Hindlimb muscle (tissue), 1 donor: ENCODE results near the gene PYHIN1. TPM values are rescaled to one million over a fixed set of nuclear protein-coding genes. Genes with fewer than 3 reads are reported as not detected.
A peak's percentile ranks its signal among the peaks of the same experiment; 100 is the strongest.
"Not testable (repeated sequence)": the region's sequence is repeated elsewhere in the genome, so short reads cannot be mapped to it uniquely, and the experiment has no call there.

Experiments used
- DNase-seq: peaks from one replicate; pipeline ENCODE4 v3.0.0-alpha.2; 2013
- polyA plus RNA-seq: library from polyadenylated mRNA; unstranded; fragments of 120-200 nt; gene quantifications from one replicate; pipeline ENCODE4 v1.2.1, GENCODE V29; 2013; ENCODE audit not compliant: insufficient read length

PYHIN1 gene
- polyA plus RNA-seq, 1 donor: 0.23 TPM

DNA sequence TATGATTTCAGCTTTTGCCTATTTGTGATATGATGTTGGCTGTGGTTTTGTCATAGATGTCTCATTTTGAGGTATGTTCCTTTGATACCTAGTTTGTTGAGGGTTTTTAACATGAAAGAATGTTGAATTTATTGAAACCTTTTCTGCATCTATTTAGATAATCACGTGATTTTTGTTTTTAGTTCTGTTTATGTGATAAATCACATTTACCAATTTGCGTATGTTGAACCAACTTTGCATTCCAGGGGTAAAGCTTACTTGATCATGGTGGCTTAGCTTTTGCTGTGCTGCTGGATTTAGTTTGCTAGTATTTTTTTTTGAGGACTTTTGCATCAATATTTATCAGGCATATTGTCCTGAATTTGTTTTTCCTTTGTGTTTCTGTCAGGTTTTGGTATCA, 51.9 kb downstream of the PYHIN1 start:
- DNase-seq: no peak

GRCh38 chr1:158984386-158984785, 53.0 kb downstream of the PYHIN1 start:
- DNase-seq: no peak

- DNase-seq: no peak
These were observed 58.1 kb downstream of the PYHIN1 start for GRCh38 chr1:158989424-158989823.

DNA sequence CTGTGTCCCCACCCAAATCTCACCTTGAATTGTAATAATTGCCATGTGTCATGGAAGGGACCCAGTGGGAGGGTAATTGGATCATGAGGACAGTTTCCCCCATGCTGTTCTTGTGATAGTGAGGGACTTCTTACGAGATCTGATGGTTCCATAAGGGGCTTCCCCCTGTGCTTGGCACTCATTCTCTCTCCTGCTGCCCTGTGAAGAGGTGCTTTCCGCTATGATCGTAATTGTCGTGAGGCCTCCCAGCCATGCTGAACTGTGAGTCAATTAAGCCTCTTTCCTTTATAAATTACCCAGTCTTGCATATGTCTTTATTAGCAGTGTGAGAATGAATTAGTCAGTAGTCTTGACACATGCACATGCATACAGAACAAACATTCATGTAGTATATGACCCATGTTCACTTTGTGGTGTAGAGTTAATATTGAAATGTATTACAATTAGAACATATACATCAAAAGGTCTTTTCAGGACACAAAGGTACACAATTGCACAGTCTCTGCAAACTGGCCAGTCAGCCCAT, 61.5 kb downstream of the PYHIN1 start:
- DNase-seq: no peak

DNA sequence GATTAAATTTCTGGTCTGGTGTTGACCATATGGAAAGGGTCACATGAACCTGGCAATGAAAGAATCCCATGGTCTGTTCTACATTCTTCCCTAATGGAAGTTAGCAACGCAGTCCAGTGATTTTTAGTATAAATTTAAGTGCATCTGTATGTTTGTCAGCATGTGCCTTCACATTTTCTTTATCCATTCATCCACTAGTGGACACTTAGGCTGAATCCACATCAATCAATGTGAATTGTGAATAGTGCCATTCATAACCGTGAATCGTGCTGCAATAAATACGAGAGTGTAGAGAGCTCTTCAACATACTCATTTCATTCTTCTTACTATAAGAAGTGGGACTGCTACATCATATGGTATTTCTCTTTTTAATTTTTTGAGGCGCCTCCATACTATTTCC, 65.6 kb downstream of the PYHIN1 start:
- DNase-seq: no peak

DNA sequence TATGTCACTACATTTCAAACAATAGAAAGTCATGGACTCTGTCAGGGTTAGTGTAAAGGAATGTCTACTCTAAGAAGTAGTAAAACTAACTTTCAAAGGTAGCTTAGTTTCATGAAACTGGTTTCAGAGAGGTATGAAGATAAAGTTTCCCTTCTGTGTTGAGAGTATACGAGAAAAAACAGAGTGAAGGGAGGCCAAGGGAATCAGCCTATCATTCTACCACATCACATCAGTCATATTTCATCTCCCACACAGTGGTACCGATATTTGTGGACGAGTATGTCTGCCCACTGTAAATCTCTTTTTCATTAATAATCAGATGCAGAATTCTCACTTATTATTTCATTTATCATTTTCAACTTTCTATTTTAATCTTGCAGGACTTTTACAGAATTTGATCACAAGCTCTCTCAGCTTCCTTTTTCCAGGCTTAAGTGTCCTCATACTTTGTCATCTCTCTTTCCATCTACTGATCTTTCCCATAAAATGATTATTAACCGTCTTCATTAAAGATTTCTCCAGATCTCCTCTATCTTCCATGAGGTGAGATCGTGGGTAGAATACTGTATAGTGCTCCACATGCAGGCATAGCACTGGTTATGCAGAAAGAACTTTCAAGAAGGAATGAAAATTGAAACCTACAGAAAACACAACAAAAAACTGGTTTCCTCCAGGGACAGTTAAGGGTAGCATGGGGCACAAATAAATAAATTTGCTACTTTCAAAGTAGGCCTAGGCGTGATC, 66.9 kb downstream of the PYHIN1 start:
- DNase-seq: no peak

DNA sequence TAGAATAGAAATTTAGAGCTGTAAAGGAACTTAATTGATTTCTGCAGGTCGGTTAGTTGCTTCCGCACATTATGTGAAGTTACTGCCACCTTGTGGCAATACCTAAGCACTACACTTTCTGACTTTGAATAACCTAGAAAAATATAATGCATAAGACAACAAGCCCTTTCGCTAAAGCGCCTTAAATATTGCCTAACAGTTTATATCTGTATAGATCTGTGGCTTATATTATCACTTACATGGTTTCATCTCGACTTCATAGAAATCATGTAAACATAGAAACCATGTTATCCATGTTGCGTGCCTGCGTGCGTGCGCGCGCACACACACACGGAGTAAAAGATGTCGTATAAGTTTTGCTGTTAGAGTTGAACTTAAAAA, 67.4 kb downstream of the PYHIN1 start:
- peak; percentile 74 for DNase-seq

- DNase-seq: peak; percentile 61
These were observed 68.1 kb downstream of the PYHIN1 start for GRCh38 chr1:158999316-159000069.

DNA sequence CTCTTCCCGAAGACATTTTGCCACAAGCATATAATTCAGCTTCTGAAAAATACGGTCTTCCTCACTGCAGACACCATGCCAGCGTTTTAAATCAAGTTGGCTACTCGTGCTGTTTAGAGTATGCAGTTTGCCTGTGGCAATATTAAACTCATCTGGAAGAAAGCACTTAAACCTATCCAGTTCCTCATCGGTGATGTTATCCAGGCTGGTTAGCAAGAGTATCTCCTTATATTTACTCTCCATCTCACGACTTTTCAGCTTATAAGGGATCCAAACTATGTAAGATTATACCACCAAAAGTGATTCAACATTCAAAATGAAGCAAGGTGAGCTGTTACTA, 68.7 kb downstream of the PYHIN1 start:
- DNase-seq: no peak

DNA sequence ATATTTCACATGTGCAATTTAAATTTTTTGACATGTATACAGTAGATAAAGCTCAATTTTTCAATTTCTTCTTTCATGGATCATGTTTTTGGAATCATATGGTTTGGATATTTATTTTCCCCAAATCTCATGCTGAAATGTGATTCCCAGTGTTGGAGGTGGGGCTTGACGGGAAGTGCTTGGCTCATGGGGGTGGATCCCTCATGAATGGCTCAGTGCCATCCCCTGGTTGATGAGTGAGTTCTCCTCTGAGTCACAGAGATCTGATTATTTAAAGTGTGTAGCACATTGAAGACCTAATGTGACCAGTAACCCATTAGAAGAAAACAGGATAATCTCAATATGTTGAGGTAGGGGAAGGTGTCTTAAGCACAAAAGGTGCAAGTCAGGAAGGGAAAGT, 69.3 kb downstream of the PYHIN1 start:
- peak; percentile 65 for DNase-seq

DNA sequence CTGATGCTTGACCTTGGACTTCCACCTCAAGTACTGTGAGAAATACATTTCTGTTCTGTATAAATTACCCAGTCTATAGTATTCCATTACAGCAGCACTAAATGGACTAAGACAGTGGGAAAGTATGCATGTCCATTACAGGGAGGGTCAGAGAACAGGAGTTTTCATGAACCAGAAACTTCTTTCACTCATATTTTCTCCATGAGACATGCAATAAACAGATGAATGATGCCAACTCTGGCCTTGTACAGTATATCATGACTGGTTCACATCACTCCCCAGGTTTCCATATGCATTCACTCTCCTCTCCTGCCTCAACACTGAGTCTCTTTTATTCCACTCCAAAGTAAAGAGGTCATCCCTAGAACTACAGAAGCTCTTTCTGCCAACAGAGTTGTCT, 73.8 kb downstream of the PYHIN1 start:
- no peak for DNase-seq

GRCh38 chr1:159005676-159006075, 74.3 kb downstream of the PYHIN1 start:
- DNase-seq: no peak

DNA sequence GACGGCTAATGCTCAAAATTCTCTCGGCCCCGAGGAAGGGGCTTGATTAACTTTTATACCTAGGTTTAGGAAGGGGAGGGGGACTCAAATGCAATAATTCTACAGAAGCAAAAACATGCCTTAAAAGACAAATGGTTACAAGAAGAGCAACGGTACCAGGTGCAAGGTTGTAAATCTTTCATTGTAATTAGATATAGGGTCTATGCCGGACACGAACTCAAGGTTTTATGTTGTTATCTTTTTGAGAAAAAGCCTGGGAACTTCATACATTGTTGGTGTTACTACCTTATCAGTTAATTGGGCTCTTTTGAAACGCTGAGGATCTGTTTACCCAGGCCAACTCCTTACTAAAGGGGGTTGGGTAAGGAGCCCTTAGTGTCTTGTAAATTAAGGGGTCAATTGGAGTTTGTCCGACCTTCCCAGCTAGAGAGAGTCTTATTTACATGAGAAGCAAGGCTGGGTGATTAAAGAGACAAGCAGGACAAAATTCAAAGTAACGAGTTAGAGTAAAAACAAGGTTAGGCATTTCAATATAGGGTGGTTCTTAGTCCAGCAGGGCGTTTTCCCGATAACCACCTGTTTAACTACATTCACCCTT, 75.0 kb downstream of the PYHIN1 start:
- DNase-seq: not testable (repeated sequence)

DNA sequence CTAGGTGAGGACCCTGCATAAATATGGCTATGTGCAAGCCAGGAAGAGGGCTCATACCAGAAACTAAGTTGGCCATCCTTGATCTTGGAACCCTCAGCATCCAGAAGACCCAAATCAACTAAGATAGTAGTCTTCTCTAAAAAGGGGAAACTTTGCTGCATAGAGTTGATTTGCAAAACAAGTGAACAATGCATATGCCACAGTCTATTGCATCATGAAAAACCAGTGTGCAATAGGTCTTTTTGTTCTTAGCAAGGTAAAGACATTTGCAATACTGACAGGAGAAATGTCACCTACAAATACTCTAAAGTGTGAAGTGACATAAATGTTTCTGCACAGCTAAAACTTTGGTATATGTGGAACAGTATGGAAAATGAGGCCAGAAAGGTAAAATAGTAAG, 76.4 kb downstream of the PYHIN1 start:
- DNase-seq: no peak

DNA sequence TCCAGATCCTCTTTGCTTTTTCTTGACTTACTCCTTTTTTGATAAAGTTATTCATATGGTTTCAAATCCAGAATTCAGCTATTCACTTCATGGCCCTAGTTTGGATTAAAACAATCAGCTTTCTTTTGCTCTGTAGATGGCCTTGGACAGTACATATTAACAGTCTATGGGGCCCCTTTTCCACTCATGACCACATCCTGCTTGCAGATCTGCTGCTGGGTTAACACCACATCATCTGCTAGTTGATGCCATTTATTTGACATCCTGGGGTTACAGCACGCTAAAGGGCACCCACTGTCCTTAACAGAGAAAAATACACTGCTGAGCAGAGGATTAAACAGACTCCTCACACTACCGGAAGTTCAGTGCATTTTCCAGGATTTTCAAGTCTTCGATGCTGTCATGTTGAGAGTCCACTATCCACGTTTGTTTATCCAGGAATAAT, 77.4 kb downstream of the PYHIN1 start:
- no peak for DNase-seq

GRCh38 chr1:159009287-159009686, 77.9 kb downstream of the PYHIN1 start:
- no peak for DNase-seq

DNA sequence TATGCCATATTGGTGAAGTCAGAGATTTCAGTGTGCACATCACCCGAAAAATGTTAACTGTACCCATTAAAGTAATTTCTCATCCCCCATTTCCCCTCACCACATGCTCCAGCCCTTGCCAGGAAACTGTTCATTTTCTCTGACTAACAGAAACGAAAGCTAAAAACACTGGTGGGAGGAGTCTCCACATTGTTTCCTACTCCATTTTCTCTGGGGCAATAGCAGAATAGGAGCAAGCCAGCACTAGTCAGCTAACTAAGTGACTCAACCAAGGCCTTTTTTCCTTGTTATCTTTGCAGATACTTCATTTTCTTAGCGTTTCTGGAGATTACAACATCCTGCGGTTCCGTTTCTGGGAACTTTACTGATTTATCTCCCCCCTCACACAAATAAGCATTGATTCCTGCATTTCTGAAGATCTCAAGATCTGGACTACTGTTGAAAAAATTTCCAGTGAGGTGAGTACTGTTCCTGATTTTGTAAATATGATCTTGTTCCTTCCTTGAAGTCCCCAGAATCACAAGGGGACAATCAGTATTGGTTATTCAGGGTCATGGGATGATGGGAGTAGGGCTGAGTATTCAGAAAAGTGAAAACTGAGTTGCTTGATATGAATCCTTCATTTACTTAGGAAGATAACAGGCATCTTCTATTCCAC, 78.5 kb downstream of the PYHIN1 start, which contains the start of gene IFI16:
TSS of gene IFI16 (plus strand) at position 204 of the 658 bp plus-strand sequence. CDS start 4,774 bp downstream, outside the sequence.
- DNase-seq: peak; percentile 75

GRCh38 chr1:159010391-159010790, 79.0 kb downstream of the PYHIN1 start:
- DNase-seq: no peak

- DNase-seq: not testable (repeated sequence)
These were observed 79.6 kb downstream of the PYHIN1 start for GRCh38 chr1:159011001-159011400.

DNA sequence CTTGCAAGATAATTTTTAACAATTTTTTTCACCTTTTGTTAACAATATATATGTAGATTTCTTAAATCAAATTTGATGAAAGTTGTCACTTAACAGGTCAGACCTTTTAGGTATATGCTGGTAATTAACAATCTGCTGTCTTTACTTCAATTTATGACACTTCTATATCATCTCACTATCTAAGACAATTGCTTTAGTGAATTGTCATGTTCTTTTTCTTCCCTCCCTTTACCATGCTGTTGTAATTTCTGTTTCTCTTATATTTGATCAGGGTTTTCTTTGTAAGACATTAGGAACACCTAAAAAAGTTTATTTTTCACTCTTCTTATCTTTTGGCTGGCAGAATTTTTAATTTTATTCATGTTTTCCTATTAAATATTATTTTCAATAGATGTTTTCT, 80.4 kb downstream of the PYHIN1 start:
- no peak for DNase-seq

GRCh38 chr1:159012495-159012894, 81.1 kb downstream of the PYHIN1 start:
- peak; percentile 26 for DNase-seq

DNA sequence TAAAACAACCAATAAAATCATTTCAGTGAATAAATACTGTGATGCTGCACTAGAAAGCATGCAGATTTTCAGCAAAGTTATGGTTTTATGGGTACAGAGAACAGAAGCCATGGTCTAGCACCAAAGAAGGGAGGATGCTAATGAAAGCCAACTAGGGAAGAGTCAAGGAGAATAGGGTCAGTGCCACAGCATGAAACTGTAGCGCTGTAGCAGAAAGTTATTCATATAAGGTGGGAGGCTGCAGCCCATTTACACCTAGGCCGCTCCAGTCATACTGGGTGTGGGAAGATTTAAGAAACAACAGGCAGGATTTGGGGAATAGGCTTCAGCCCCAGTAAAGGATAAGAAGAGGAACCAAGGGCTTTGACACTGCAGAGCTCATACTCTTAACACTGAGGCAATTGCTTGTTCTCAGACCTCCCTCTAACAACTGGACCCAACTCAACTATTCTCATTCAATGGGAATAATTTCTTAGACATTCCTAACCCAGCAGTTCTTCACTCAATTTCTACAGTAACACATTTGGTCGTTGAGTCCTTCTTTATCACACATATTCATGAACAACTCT, 82.7 kb downstream of the PYHIN1 start:
- no peak for DNase-seq

GRCh38 chr1:159014851-159015250, 83.5 kb downstream of the PYHIN1 start:
- no peak for DNase-seq
